Measurements from ENCODE around the gene SMNDC1.
"Not testable (repeated sequence)": the region's sequence is repeated elsewhere in the genome, so short reads cannot be mapped to it uniquely, and the experiment has no call there.

The SMNDC1 gene

DNA sequence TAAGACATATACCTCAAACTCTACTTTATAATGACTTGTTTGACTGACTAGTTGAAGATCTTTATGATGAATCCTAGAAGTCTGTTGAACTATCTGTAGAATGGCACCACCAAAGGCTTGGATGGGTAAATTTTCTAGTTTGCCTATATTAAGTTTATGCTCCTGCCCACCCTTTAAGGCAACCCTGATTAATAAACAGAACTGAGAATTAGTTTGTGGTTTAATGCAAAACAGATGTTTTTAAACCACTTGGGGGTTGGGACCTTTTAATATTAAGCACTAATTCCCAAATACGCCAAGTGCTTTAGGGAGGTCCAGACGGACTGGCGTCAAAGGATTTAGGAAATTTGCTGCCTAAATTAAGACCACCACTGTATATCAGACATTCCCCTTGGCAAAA lies 20.5 kb downstream of the SMNDC1 start:
- no peak for DNase-seq (ENCODE audit: low read depth in 2 of 2)

DNA sequence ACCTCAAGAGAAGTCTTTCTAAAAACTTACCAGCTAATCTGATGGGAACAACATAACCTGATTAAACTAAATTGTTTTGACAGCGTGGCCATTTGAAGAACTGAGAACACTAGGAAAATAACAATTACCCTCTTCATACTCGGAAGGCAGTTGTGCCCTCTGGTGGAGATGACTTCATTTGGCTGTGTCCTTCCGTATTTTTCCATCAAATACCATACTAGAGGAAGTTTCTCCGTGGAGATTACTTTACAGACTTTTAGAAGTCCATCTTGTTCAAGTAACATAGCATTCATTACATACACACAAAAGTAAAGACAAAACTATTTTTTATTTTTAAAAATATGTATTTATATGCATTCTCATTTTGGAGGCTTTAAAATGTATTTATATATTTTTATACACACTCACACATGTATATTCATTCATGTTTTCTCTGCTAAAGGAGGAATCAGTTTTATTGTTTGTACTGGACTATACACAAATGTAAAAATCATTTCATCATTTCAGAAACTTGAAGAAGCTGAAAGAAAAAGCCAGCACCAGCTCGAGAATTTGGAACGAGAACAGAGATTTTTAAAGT lies 25.2 kb downstream of the SMNDC1 start:
- no peak for DNase-seq (ENCODE audit: low read depth in 2 of 2)

DNA sequence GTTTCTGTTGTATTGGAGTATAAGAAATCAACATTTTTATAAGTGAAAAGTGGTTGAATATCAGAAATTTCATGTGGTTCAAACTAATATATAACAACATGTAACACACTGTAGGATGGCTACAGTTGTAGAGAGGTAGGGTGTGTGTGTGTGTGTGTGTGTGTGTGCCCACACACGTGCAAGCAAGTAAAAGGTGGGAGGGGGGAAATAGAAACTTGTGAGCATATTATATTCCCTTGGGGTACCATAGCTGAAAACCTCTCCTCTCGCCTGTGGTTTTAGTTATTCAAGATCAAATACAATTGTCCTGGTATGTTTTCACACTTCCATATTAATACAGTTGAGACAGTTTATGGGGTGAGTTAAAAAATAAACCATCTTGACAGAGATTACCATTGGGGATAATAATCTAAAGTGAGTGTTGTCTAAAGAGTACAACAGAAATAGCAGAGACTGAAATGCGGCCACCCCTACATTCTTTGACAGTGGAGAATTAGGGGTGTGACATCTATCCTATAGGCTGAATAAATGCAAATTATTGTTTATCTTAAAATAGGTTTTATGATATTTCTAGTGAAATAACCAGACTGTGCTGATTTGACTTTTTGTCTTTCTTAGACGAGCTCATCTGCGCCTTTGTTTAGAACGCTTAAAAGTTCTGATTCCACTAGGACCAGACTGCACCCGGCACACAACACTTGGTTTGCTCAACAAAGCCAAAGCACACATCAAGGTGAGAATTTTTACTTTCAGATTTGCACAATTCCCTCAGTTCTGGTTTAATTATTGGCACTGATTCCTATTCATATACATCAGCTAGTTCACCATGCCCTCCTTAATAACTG lies 25.9 kb downstream of the SMNDC1 start:
- no peak for DNase-seq (ENCODE audit: low read depth in 2 of 2)

DNA sequence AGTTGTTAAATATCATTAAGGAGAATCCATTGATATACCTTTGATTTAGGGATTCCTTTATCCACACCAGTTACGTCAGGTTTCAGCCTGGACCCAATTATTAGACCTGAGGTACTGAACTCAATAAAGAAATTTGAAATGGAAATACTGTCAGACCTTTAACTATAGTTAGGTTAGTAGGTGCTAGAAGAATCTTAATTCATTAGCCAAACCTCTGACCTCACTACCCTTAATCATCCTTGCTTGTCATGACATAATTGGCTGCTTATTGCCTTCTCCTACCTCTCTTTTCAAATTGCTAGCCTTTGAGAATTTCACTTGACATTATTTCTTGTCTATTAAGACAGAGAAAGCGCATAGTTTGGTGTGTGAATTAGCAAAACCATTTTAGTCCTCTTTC lies 27.1 kb downstream of the SMNDC1 start:
- no peak for DNase-seq (ENCODE audit: low read depth in 2 of 2)

DNA sequence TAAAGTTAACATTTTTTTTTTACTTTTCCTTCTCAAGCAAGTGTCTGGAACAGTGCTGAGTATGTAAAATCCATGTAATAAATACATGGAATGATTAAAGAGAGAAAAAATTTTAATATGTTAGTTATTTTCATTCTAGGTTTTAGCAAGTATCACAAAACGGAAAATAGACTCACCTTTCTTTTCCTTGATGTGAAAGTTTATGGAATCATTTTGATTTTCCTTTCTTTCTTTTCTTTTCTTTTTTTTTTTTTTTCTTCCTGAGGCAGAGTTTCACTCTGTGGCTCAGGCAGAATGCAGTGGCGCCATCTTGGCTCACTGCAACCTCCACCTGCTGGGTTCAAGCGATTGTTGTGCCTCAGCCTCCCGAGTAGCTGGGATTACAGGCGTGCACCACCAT lies 28.1 kb downstream of the SMNDC1 start:
- no peak for DNase-seq (ENCODE audit: low read depth in 2 of 2)

DNA sequence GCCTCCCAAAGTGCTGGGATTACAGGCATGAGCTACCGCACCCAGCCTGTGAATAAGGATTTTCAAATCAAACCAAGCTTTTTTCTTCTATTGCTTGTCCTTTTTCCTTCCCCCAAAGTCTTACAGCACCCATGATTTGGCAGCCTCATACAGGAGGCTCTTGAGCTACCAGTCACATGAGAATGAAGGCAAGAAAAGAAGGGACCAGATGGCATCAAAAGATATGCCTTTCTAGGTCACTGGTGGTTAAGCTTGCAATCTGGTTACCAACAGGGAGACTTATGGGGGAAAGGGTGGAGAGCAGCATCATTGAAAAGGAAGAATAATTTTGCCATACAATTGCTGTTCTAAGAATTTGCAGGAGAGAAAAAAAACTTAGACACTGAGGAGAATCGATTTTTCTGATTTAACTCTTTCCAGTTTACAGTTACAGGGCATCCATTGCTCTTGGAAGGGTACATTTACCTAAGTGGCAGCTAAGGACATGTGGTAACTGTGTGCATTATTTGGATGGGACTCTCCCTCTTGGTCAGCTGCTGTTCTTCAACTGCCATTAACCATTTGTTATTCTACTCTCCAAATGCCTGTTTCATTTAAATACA lies 29.5 kb downstream of the SMNDC1 start:
- no peak for DNase-seq (ENCODE audit: low read depth in 2 of 2)

DNA sequence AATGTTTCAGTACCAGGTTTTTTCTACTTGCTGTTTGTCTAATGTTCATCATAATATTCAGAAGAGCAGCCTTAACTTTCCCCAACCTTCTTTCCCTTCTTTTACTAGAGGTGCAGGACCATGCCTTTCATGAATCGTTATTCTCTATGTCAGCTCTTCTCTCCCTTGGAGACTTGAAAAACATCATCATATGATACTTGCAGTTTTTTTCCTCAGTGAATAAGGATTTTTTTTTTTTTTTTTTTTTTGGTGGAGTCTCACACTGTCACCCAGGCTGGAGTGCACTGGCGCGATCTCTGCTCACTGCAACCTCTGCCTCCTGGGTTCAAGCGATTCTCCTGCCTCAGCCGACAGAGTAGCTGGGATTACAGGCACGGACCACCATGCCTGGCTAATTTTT lies 30.1 kb downstream of the SMNDC1 start:
- no peak for DNase-seq (ENCODE audit: low read depth in 2 of 2)

DNA sequence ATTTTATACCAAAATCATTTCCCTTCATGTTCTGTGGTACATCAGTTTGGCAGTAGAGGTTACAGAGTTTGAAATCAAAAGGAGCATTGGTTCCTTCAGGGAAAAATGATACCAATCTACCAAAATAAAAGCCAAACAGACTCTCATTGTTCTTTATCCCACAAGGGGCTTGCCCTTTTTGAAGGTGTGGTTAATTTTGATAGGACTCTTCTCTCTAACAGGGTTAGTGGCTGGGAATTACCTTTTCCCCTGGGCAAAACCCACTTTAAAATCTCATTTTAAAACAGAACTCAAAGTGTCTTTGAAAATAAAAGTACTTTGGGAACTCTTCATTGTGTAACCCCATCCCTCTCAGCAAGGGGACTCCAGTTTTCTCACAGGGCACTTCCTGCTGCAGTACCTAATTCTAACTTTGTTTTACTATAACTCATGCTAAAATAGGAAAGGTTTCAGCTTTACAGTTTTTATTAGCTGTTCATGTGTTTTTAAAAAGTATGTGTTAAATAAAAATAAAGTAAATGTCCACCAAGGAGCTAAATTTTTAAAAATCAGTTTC lies 30.6 kb downstream of the SMNDC1 start:
- no peak for DNase-seq (ENCODE audit: low read depth in 2 of 2)

DNA sequence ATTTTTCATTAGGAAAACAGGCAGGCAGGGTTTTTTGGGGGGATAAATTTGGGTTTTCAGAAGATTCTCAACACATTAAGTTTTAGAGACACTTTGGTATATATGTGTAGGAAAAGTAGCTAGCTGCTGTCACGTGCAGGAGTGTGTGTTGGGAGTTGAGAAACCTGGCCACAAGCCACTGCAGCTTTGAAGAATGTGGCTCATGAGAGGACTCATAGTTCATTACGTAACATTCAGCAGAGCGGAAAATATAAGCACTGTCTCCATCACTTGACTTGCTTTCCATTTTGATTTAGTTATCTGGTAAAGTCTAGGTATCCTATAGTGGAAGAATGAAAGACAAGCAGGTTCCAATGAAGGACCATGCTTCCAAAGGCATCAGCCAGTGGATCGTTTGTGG lies 31.2 kb downstream of the SMNDC1 start:
- DNase-seq (ENCODE audit: low read depth in 2 of 2) = no peak

DNA sequence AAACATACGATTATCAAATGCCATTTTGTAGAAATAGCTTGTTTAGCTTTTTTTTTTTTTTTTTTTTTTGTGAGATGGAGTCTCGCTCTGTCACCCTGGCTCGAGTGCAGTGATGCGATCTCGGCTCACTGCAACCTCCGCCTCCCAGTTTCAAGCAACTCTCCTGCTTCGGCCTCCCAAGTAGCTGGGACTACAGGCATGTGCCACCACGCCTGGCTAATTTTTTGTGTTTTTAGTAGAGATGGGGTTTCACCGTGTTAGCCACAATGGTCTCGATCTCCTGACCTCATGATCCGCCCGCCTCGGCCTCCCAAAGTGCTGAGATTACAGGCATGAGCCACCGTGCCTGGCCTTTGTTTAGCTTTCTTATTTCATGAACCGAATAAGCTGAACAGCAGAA lies 31.7 kb downstream of the SMNDC1 start:
- not testable (repeated sequence) for DNase-seq (ENCODE audit: low read depth in 2 of 2)

DNA sequence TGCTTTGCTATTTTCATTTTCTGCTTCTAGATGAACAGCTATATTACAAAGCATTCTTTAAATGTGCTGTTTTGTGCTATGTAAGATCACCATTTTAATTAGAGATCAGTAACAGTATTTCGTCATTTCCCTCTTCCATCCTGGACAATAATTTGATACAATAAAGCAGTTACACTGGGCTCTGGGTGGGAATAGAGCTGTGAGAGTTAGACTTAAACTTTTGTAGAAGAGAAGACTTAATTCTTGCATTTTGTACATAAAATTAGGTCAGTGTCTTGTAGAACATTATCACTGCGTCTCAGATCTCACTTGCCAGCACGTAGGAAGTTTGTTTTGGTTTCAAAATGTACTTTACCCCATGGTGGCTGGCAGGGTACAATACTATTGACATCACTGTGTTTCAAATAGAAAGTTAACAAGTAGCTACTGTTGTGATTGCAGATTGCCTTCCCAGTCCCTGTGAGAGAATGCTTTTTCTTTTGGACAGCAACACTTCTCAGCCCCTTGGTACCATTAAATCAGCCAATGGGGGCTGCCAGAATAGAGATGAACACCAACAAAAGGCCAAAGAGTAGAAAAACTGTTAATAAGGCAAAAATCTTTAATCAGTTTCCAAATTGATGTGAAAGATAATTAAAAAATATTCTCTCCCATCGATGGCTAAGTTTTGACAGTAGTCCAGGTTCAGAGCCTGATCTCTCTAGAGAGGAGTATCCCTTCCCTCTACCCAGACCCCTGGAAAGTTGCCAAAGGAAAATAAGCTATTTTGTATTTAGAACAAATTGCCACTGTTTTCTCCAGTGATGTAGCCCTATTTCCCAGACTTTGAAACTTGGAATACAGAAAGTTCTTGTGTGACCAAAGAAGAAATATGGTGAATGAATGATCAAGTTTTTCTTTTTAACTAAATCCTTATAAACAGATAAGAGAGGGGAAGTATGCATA lies 35.1 kb downstream of the SMNDC1 start:
- DNase-seq (ENCODE audit: low read depth in 2 of 2) = no peak

DNA sequence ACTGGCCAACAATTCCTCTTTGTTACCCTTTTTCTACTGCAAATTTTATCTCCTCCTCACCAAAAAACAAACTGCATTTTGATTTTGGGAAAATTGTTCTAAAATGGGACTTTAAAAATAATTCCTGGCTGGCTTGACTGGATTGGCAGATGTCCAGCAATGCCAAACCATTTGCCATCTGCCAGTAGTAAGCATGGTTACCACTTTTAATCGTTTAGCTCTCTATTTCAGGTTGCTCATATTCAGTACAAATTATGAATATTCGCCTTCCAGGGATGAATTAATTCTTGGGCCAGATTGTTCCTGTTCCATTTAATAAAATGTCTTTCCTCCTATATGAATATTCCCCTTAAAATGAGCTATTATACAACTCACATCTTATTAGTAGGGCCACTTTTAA lies 35.7 kb downstream of the SMNDC1 start:
- DNase-seq (ENCODE audit: low read depth in 2 of 2) = no peak

DNA sequence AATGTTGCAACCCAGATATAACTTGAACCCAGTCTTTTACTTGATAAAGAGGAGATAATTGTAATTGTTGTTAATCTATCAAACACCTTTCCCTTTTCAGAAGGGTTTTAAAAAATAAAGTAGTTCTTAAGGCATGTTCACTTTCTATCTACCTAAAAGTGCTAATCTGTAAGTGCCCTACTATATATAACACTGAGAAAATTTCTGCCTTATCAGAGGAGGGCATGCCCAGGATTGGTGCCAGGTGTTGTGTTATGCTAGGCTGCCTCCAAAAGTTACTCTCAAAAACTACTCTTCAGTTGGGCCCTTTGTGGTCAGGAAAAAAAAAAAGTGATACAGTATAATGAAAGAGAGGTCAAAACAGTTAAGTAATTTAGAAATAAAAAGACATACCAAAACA lies 36.3 kb downstream of the SMNDC1 start:
- DNase-seq (ENCODE audit: low read depth in 2 of 2) = no peak

DNA sequence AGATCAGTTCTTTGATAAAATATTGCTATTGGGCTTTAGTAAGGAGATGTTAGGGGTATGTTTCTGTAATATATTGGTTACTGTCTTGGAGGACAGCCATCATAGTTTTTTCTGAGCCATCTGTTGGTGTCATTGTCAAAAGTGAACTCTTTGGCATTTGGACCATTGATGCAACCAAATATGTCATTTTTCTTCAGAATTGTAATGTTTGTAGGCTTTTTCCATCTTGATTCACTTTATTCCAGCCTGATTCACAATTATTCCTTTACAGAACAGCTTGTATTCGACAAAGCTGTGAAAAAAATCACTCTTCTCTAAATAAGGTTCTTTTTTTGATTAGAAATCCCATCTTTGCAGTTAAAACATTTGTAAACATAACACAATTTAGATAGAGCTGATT lies 37.4 kb downstream of the SMNDC1 start:
- no peak for DNase-seq (ENCODE audit: low read depth in 2 of 2)

DNA sequence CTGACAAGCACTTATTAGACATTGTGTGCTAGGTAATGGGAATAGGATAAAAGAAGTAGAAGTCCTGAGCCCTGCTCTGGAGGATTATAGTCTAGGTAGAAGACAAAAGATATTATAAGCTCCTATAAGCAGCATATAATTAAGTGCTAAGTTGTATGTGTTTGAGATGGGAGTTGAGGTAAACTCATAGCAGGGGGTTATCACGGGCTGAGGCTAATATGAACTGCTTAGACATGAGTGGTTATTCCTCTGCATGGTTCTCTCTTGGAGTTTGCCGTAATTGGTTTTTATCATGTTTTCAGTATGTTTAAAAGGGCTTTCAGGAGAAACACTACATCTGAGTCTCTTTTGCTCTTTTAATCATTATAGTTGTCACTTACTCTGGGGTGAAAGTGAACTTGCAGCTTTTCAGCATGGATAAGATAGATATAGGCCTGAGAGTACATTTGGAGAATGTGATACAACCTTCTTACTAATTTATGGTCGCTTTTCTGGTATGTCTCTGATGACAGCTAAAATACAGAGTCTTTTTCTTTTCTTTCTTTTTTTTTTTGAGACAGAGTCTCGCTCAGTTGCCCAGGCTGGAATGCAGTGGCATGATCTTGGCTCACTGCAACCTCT lies 39.0 kb downstream of the SMNDC1 start:
- no peak for DNase-seq (ENCODE audit: low read depth in 2 of 2)

DNA sequence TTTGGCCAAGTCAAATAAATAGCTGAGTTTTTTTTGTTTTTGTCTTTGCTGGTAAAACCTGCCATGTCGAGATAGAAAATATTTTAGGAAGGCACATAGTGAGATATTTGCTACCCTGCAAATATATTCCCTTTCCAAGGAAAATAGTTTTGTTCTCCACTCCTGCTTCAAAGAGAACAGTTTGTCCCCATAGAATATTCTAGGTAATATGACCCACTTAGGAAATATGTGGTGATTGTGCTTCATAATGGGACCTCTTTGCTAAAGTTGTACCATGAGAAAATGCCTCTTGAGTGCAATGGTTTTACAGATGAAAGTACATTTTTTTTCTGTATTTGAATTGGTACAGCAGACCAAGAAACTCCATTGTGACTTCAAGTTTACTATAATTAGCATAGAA lies 41.6 kb downstream of the SMNDC1 start:
- no peak for DNase-seq (ENCODE audit: low read depth in 2 of 2)

DNA sequence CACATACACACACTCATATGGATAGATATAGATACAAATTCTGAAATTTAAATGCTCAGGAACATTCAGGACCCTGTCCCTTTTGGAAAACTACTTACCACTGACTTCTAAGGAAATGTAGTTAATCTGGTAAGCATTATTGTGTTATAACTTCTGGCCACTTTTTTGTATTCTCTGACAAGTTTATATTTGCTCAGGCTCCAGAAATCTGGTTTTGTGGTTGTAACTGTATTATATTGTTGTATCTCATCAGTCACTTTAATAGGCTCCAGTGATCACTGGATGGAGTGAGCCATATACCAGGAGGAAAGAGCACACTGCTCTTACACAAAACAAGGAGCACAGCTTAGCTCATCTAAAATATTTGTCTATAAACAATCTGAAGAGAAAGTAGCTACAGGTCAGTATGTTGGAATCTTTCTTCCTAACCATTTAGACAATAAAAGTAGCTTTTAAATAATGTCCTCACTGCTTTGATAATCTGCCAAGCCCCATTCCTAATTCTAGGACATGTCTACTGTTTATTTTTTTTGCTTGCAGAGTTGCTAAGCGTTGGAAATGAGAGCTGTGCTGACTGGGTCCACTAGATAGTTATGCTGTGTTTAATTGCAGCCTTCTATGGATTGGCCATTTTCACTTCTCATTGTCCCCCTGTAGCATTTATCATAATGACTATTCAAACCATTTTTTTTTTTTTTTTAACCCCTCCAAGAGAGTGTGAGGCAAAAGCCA lies 43.8 kb downstream of the SMNDC1 start:
- DNase-seq (ENCODE audit: low read depth in 2 of 2) = no peak

DNA sequence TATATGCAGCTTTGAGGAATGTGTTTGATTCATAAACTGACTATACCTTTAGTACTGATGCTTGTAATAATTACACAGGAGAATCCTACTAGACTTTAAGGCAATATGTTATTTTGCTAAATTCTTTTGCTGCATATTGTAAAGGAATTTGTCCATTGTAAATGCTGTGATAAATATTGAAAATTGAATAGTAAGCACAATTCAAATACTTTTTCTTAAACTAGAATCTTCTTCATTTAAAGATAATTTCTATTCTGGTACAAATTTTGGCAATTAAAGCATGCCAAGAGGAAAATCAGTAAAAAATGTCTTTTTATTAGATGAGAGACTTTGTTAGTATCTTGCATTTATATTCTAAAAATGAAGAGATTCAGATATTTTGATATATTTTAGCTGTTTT lies 45.4 kb downstream of the SMNDC1 start:
- DNase-seq (ENCODE audit: low read depth in 2 of 2) = no peak

DNA sequence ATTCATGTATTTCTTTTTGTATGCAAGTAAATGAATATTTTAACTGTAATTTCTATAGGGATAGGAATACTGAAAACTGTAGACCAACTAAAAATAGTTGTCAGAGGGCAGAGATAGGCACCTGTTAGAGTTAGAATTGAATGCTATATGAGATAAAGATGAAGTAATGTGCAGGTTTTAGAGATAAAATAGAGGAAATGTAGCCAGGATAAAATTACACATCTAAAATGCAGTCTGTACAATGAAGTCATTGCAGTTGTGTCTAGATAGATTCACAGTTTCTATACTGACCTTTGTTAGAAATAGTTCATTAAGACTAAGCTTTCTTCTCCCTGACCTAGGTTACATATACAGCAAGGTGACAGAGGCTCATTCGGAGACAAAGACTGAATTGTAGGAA lies 46.2 kb downstream of the SMNDC1 start:
- DNase-seq (ENCODE audit: low read depth in 2 of 2) = no peak

DNA sequence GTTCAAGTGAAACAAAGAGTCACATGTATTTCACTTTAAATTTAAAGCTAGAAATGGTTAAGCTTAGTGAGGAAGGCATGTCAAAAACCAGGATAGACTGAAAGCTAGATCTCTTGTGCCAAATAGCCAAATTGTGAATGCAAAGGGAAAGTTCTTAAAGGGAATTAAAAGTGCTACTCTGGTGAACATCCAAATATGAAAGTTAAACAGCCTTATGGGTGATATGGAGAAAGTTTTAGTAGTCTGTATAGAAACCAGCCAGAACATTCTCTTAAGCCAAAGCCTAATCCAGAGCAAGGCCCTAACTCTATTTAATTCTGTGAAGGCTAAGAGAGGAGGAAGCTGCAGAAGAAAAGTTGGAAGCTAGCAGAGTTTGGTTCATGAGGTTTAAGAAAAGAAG lies 50.3 kb downstream of the SMNDC1 start:
- DNase-seq (ENCODE audit: low read depth in 2 of 2) = no peak

DNA sequence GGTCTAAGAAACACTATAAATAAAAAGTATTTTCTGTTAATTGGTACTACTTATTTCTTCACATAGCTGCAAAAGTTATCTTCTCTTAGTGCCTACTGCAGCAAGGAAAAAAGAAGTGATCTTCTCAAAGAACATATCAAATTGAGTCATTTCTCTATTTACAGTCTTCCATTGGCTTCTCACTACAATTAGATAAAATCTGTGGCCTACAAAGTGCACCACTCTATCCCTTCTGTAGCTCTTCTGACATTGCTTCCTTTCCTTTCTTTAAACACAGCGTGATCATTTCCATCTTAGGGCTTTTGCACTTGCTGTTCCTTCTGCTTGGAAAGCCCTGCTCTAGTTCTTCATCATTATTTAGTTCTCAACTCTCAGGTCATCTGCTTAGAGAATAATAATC lies 52.6 kb downstream of the SMNDC1 start:
- no peak for DNase-seq (ENCODE audit: low read depth in 2 of 2)
